Activated T-cell treated with anti-CD3 and anti-CD28 coated beads, Interleukin-2, amount 50 U/mL, for 72 hours (primary cell): Measurements from ENCODE around the gene CCL23. TPM values are rescaled to one million over a fixed set of nuclear protein-coding genes. Genes with fewer than 3 reads are reported as not detected.
A peak's percentile ranks its signal among the peaks of the same experiment; 100 is the strongest.

Experiments
- ATAC-seq, 2 donors: fragments of 150-1000 bp; cut with Tn5 transposase; replicated peaks in 1 of 2; 2 replicates each; pipeline ENCODE4 v1.10.0; 2021; ENCODE audit warnings: moderate library complexity in 2 of 2, mild to moderate bottlenecking in 1 of 2
- DNase-seq, 2 donors: peaks; one replicate each; pipeline ENCODE4 v3.0.0; 2021 to 2022; ENCODE audit warnings: mixed read lengths in 1 of 2
- H3K27ac Mint-ChIP-seq: one replicate; pipeline ENCODE4 v1.8.0; 2022; ENCODE audit warnings: mild to moderate bottlenecking, moderate library complexity, mixed read lengths
- H3K27me3 Mint-ChIP-seq: one replicate; pipeline ENCODE4 v1.8.0; 2022; ENCODE audit warnings: low read depth, mixed read lengths
- H3K36me3 Mint-ChIP-seq, 2 donors: one replicate each; pipeline ENCODE4 v1.8.0; 2022; ENCODE audit warnings: mixed read lengths in 2 of 2, mild to moderate bottlenecking in 1 of 2; ENCODE audit not compliant: insufficient read depth in 2 of 2
- H3K4me1 Mint-ChIP-seq: one replicate; pipeline ENCODE4 v1.8.0; 2022; ENCODE audit warnings: low read depth, mixed read lengths
- H3K4me3 Mint-ChIP-seq, 2 donors: one replicate each; pipeline ENCODE4 v1.8.0; 2022; ENCODE audit warnings: mild to moderate bottlenecking in 2 of 2, mixed read lengths in 2 of 2, moderate library complexity in 2 of 2
- H3K9me3 Mint-ChIP-seq, 2 donors: one replicate each; pipeline ENCODE4 v1.8.0; 2022; ENCODE audit warnings: mixed read lengths in 2 of 2
- total RNA-seq, 2 donors: library from RNA; stranded (reverse); gene quantifications; one replicate each; pipeline ENCODE4 v1.2.3, GENCODE V29; 2022

The CCL23 gene
- total RNA-seq, 2 donors from 2014 or later, result not detected

GRCh38 chr17:35972945-35973332, 44.8 kb downstream of the CCL23 start:
- Mint-ChIP-seq H3K9me3 (no peaks in the 10 kb centered on the region), H3K4me3 (no peak overlapping the region), H3K27ac (no peak overlapping the region), H3K4me1 (no peaks in the 10 kb centered on the region), H3K27me3 (no peaks in the 10 kb centered on the region), H3K36me3 (no peaks in the 10 kb centered on the region)
- ATAC-seq (no peak), DNase-seq (no peak)

- no peaks in the 10 kb centered on the region for H3K9me3 Mint-ChIP-seq
- H3K27ac Mint-ChIP-seq, result no peak overlapping the region
- H3K4me1 Mint-ChIP-seq, result no peaks in the 10 kb centered on the region
- H3K27me3 Mint-ChIP-seq, result no peaks in the 10 kb centered on the region
- ATAC-seq (no peak), DNase-seq (no peak)
- H3K36me3 Mint-ChIP-seq, result no peaks in the 10 kb centered on the region
- no peak overlapping the region for H3K4me3 Mint-ChIP-seq
Measured at GRCh38 chr17:35972535-35972934, 45.2 kb downstream of the CCL23 start.

GRCh38 chr17:35972066-35972465, 45.7 kb downstream of the CCL23 start:
- ATAC-seq (no peak), DNase-seq (no peak)
- Mint-ChIP-seq H3K9me3 (no peaks in the 10 kb centered on the region), H3K4me3 (no peak overlapping the region), H3K27ac (no peak overlapping the region), H3K36me3 (no peaks in the 10 kb centered on the region), H3K27me3 (no peaks in the 10 kb centered on the region), H3K4me1 (no peaks in the 10 kb centered on the region)

GRCh38 chr17:35969558-35970380, 48.0 kb downstream of the CCL23 start:
- DNase-seq, result peak; percentile 63 to 75
- Mint-ChIP-seq H3K27me3 (no peaks in the 10 kb centered on the region), H3K27ac (no peak overlapping the region), H3K4me1 (no peaks in the 10 kb centered on the region), H3K9me3 (no peaks in the 10 kb centered on the region), H3K36me3 (no peaks in the 10 kb centered on the region), H3K4me3 (no peak overlapping the region)
- ATAC-seq, result peak in 1 of 2 donors; percentile 54

GRCh38 chr17:35968520-35969054, 49.2 kb downstream of the CCL23 start:
- Mint-ChIP-seq H3K36me3 (no peaks in the 10 kb centered on the region), H3K4me1 (no peaks in the 10 kb centered on the region), H3K4me3 (no peak overlapping the region), H3K27me3 (no peaks in the 10 kb centered on the region), H3K27ac (no peak overlapping the region), H3K9me3 (no peaks in the 10 kb centered on the region)
- ATAC-seq, result no peak
- no peak for DNase-seq

DNA sequence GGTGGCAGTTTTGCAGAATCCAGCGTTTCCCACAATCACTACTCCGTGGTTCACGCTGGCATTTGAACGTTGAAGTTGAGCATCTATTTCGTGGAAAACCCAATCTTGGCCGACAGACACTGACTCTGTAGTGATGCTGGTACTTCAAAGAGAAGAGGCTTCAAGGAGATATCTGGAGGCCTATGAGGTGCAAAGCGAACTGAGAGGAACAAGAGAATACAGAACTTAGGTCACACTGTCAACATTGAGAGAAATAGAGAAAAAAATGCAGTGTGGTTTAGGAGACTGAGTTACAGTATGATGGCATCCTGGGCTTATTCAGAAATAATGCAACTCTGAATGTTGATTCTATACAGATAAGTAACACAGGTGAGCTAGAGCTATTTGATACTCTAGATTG, 52.5 kb downstream of the CCL23 start:
- peak in 1 of 2 donors; percentile 62 for ATAC-seq
- H3K9me3 Mint-ChIP-seq, result no peaks in the 10 kb centered on the region

GRCh38 chr17:35963663-35964062, 54.1 kb downstream of the CCL23 start:
- Mint-ChIP-seq H3K36me3 (no peaks in the 10 kb centered on the region), H3K4me3 (no peak overlapping the region), H3K9me3 (no peaks in the 10 kb centered on the region), H3K4me1 (no peaks in the 10 kb centered on the region), H3K27me3 (peaks cover 3% of the 10 kb centered on the region), H3K27ac (peak overlapping the region; percentile 6)
- no peak for DNase-seq
- ATAC-seq, result peak in 1 of 2 donors; percentile 26

More for the DNA sequence above, 52.5 kb downstream of the CCL23 start:
- H3K4me1 Mint-ChIP-seq, result no peaks in the 10 kb centered on the region
- H3K27me3 Mint-ChIP-seq, result no peaks in the 10 kb centered on the region
- no peaks in the 10 kb centered on the region for H3K36me3 Mint-ChIP-seq
- no peak overlapping the region for H3K27ac Mint-ChIP-seq
- DNase-seq, result no peak
- H3K4me3 Mint-ChIP-seq, result no peak overlapping the region

Other genes with a start within 250 kb of the CCL23 start
- gene MMP28, start 222.3 kb downstream of the CCL23 start, total RNA-seq, result under 1 TPM in 1 of 2 donors, not detected in 1; 0.96 TPM
- gene TAF15, start 208.5 kb downstream of the CCL23 start, total RNA-seq, result 100 to 1,000 TPM; 310 to 312 TPM
- gene HEATR9, start 149.1 kb downstream of the CCL23 start, total RNA-seq, result 1 to 10 TPM in 1 of 2 donors, under 1 TPM in 1; 0.46 to 1.8 TPM
- gene CCL5, start 137.6 kb downstream of the CCL23 start, total RNA-seq, result 100 to 1,000 TPM in 1 of 2 donors, 10 to 100 TPM in 1; 63.3 to 178 TPM
- 1 to 10 TPM; 7.6 to 8.4 TPM for gene RDM1, start 87.2 kb downstream of the CCL23 start, total RNA-seq
- not detected for gene LYZL6, start 74.3 kb downstream of the CCL23 start, total RNA-seq
- gene CCL16, start 36.5 kb downstream of the CCL23 start, total RNA-seq, result not detected
- not detected for gene CCL14, start 31.2 kb downstream of the CCL23 start, total RNA-seq
- gene CCL15, start 16.4 kb downstream of the CCL23 start, total RNA-seq, result not detected
- gene CCL18, start 46.3 kb upstream of the CCL23 start, total RNA-seq, result 1 to 10 TPM in 1 of 2 donors, under 1 TPM in 1; 0.48 to 1.5 TPM
- 100 to 1,000 TPM in 1 of 2 donors, 10 to 100 TPM in 1; 79.6 to 336 TPM for gene CCL3, start 72.2 kb upstream of the CCL23 start, total RNA-seq
- gene CCL4, start 85.9 kb upstream of the CCL23 start, total RNA-seq, result 100 to 1,000 TPM in 1 of 2 donors, 10 to 100 TPM in 1; 63.9 to 200 TPM
- gene TBC1D3B, start 158.7 kb upstream of the CCL23 start, total RNA-seq, result 10 to 100 TPM; 10.8 to 21.4 TPM
- gene CCL3L1, start 178.8 kb upstream of the CCL23 start, total RNA-seq, result 10 to 100 TPM in 1 of 2 donors, 1 to 10 TPM in 1; 7.0 to 55.5 TPM
- 10 to 100 TPM in 1 of 2 donors, 1 to 10 TPM in 1; 9.1 to 77.2 TPM for gene CCL4L2, start 193.1 kb upstream of the CCL23 start, total RNA-seq
- 1 to 10 TPM; 2.5 to 3.1 TPM for gene TBC1D3I, start 246.6 kb upstream of the CCL23 start, total RNA-seq